ENCODE results near the gene GORASP2. TPM values are rescaled to one million over a fixed set of nuclear protein-coding genes. Genes with fewer than 3 reads are reported as not detected.

GORASP2 gene
- total RNA-seq, 1 experiment from 2014 or later = 67.8 TPM

Other genes starting within 250 kb of the GORASP2 start
- 0.26 and 1.8 TPM in 2 replicates for gene SP5, start 213.9 kb upstream of the GORASP2 start, total RNA-seq (2014; rRNA removed; shearing (Covaris generic); ENCODE audit: low replicate concordance)
- gene ERICH2, start 158.9 kb upstream of the GORASP2 start, total RNA-seq (2014; rRNA removed; shearing (Covaris generic); ENCODE audit: low replicate concordance) = not detected in 2 replicates
- 4.4 and 5.6 TPM in 2 replicates for gene GAD1, start 112.4 kb upstream of the GORASP2 start, total RNA-seq (2014; rRNA removed; shearing (Covaris generic); ENCODE audit: low replicate concordance)
- 14.8 and 19.8 TPM in 2 replicates for gene TLK1, start 231.6 kb downstream of the GORASP2 start, total RNA-seq (2014; rRNA removed; shearing (Covaris generic); ENCODE audit: low replicate concordance)

Measured in Caki2 (cell line).